AML-193 (cell line): Measurements from ENCODE around the gene CEP152.

Experiments used
- DNase-seq, 2 experiments: peaks; one replicate each; lab custom pipeline; 2025; lab: John Stamatoyannopoulos, UW

CEP152 gene

GRCh38 chr15:48765022-48765421 is 45.8 kb downstream of the CEP152 start:
- no peak for DNase-seq

DNA sequence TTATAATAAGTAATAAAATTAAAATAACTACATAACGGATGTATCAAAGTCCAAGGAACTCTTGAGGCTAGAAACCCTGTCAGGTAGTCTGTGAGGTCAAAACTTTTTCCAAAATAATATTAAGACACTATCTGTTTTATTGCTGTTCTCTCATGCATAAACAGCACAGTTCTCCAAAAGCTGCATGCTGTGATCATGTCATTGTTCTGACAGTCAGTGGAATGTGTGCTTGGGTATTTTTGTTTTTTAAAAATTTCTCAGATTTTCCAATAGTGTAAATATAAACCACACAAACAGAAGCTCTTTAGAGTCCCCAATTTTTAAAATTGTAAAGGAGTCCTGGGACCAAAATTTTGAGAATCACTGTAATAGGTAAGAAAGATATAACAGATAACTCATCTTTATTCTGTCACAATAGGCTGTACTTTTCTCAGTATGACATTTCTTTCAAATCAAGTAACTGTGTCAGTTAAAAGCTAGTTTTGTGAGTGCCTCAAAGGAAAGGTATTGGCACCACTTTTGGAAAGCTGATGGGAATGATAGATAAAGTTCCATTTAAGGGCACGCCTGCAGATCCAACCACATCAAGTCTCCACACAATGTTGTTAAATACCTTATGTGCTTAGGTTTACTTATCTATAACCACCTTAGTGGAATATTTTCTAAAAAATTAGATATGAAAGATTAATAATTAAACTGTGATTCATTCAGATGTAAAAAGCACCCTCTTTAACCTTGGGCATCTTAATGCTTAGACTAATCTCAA is 49.3 kb downstream of the CEP152 start:
- DNase-seq: no peak

DNA sequence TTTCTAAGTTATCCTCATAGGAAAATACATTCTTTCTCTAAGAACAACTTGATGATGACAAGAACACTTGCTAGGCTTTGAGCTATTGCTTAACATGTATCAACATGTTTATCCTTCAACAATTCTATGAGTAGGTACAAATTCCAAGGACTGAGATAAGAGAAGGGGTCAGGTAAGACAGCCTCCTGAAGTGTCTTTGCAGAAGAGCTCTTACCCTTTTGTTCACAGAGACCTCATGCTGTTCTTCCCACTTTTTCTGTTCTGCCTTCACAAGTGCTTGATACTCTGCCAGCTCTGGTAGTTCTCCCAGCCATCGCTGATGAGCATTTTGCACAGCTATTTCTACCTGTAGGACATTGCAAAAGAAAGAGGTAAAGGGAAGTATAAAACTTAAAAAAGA is 50.9 kb downstream of the CEP152 start:
- DNase-seq: no peak

- no peak for DNase-seq
These were observed 53.2 kb downstream of the CEP152 start for GRCh38 chr15:48757661-48758060.

GRCh38 chr15:48754011-48754410 is 56.9 kb downstream of the CEP152 start:
- no peak for DNase-seq

- DNase-seq: no peak
These were observed 59.3 kb downstream of the CEP152 start for GRCh38 chr15:48751595-48751994.

DNA sequence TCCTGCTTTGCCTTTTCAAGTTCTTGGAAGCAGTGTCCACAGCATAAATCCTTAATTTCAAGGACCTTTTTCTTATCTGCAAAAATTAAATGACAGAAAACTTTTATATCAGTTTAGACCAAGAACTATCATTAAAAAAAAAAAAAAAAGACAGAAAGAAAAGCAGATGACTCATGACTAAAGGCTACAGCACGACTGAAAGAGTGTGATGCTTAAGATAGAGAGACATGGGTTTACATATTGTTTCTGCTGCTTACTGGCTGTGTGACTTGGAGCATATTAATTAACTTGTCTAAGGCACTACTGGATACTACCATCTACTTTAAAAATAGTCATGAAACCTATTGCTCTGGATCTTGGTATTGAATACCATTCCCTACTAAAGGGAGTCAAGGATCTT is 62.3 kb downstream of the CEP152 start:
- DNase-seq: no peak

DNA sequence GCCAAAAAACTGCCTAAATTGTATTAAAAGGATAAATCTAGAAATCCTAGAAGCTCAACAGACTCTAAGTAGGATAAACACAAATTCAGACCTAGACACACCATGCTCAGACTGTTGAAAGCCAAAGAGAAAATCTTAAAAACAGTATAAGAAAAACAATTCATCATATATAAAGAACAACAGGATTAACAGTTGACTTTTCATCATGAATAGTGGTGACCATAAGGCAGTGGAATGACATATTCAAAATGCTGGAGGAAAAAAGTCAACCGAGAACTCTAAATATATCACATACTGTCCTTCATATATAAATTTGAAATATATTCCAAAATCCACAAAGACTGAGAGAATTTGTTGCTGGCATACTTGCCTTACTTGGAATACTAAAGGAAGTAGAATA is 77.3 kb downstream of the CEP152 start:
- DNase-seq: no peak

GRCh38 chr15:48730506-48730905 is 80.4 kb downstream of the CEP152 start:
- no peak for DNase-seq

DNA sequence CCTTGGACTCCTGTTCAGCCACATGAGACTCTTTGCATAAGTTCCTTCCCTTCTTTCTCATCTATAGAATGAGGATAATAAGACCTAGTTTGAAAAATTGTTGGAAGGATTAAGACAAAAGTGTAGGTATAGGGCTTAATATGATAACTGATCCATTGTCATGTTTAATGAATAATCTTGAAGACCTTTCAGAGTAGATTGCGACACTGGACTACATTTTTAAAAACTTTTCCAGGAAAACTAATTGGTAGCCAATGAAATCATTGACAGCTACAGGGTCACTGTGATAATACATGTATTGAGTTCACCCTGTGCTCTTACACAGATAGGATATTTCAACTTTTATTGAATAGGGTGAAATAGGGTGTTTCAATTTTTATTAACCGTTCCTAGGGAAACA is 86.9 kb downstream of the CEP152 start:
- DNase-seq: no peak

GRCh38 chr15:48722764-48723661 is 87.9 kb downstream of the CEP152 start:
- DNase-seq: no peak

- DNase-seq: no peak
These were observed 89.6 kb downstream of the CEP152 start for GRCh38 chr15:48721061-48721810.

- DNase-seq: no peak
These were observed 90.2 kb downstream of the CEP152 start for GRCh38 chr15:48720646-48721045.

GRCh38 chr15:48719668-48720067 is 91.2 kb downstream of the CEP152 start:
- DNase-seq: no peak

DNA sequence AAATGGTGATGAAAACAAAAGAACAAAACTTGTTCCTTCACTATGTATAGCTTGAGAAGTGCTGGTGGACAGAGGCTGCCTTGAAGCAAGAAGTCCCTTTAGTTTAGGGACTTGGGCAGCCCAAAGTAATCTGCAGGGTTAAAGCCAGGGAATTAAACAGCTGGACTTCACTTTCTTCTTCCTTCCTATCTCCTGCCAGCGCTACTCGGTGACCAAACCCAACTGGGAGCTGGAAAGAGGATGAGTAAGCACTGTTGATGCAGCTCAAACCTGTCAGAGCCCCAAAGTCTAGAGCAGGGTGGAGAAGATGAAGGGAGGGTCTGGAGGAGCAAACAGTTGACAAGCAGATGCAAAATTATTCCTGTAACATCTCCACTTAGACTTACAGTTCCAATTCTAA is 92.2 kb downstream of the CEP152 start:
- no peak for DNase-seq

DNA sequence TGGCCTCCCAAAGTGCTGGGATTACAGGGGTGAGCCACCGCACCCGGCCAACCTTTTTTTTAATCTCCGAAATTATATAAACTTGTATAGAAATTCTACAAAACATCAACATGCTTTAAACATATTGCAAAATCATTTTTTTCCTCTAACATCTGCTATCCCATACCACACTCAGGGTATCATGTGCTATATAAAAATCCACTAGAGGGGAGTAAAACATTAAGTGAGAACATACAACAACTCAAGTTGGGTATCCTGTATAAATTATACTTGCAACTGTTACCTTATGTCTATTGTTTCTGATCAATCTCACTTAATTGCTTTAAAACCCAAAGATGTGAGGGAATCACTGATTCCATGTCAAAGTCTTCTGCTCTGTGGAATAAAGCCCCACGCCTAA is 93.4 kb downstream of the CEP152 start:
- no peak for DNase-seq

- DNase-seq: no peak
These were observed 98.3 kb downstream of the CEP152 start for GRCh38 chr15:48712546-48712945.

DNA sequence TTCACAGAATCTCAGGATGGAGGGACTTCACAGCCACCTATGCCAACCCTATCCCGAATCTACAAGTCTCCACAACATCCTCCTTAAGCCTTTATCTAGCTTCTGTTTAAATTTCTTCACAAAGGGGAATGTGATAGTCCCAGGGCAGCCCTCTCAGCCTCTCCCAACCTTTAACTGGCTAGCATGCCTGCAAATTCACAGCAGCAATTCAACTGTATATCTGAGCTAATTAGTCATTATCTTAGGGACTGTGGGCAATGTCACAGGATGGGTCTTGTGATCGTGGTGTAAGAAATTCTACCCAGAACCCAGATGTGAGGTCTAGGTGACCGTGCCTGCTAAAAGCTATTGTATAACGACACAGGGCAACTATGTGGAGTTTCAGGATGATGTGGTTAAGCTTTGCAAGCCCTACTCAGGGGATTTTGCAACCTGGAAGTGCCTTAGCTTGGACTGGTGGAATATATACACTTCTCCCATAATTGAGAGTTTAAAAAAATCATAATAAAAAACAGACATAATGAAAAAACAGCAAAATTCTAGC is 99.8 kb downstream of the CEP152 start:
- DNase-seq: no peak

DNA sequence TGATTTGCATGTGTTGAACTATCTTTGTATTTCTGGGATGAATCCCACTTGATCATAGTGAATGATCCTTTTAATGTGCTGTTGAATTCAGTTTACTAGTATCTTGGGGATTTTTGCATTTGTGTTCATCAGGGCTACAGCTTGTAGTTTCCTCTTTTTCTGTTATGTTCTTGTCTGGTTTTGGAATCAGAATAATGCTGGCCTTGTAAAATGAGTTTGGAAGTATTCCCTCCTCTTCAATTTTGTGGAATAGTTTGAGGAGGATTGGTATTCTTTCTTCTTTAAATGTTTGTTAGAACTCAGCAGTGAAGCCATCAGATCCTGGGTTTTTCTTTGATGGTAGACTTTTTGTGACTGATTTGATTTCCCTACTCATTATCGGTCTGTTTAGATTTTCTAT is 102.2 kb downstream of the CEP152 start:
- DNase-seq: no peak

GRCh38 chr15:48705381-48705780 is 105.5 kb downstream of the CEP152 start:
- no peak for DNase-seq

- DNase-seq: no peak
These were observed 107.3 kb downstream of the CEP152 start for GRCh38 chr15:48703544-48703943.

DNA sequence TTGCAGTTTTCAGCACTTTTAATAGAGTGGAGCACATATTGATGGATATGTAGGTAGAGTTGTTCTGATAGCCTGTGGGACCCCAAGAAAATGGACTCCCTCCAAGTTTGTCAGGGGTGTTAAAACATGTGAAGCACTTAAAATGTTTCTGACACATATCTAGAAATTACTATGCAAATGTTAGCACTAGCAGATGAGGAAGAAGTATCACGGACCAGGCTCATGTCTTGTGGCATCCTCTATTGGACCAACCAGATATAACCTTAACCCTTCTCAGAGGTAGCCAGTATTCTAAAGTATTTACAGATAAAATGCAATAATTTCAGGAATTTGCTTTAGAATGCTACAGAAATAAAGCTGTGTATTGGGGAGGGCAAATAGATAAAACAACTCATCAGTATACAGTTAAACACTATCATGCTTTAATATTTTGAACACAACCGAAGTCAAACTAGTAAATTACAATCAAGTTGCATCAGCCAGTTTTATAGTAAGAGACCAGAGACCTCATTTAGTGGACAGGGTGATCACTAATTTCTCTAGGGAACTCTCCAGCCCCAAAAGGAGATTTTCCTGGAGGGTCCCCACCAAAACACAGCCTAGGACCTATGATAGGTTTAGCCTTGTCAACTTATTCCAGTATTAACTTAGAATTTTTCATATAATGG is 108.2 kb downstream of the CEP152 start:
- DNase-seq: no peak
